Aorta (tissue), 5 donors: ENCODE results near the gene TMEM91. TPM values are rescaled to one million over a fixed set of nuclear protein-coding genes. Genes with fewer than 3 reads are reported as not detected.
A peak's percentile ranks its signal among the peaks of the same experiment; 100 is the strongest.

Source experiments
- ATAC-seq: fragments of 200-7000 bp; cut with Tn5 transposase; one replicate; pipeline ENCODE4 v1.9.1; 2022; ENCODE audit warnings: moderate library complexity; ENCODE audit not compliant: low FRiP score
- DNase-seq, 2 donors: peaks; one replicate each; pipeline ENCODE4 v3.0.0-alpha.2; 2020
- H3K27ac ChIP-seq, 2 donors: one replicate each; pipeline ENCODE4 v1.5.1; 2013; ENCODE audit warnings: low read length in 2 of 2, mild to moderate bottlenecking in 2 of 2, moderate library complexity in 2 of 2, control low read depth in 1 of 2, inconsistent platforms in 1 of 2, low read depth in 1 of 2
- H3K27me3 ChIP-seq, 2 donors: one replicate each; pipeline ENCODE4 v1.6.1; 2013; ENCODE audit warnings: control low read depth in 1 of 2, low read length in 1 of 2, mild to moderate bottlenecking in 1 of 2, moderate library complexity in 1 of 2; ENCODE audit not compliant: insufficient read depth in 2 of 2, control insufficient read depth in 1 of 2
- H3K36me3 ChIP-seq, 2 donors: one replicate each; pipeline ENCODE4 v1.6.1; 2013; ENCODE audit warnings: control low read depth in 1 of 2, low read length in 1 of 2, mild to moderate bottlenecking in 1 of 2; ENCODE audit not compliant: insufficient read depth in 2 of 2, control insufficient read depth in 1 of 2
- H3K4me1 ChIP-seq, 2 donors: one replicate each; pipeline ENCODE4 v1.6.1; 2013; ENCODE audit warnings: low read length in 2 of 2, control low read depth in 1 of 2, mild to moderate bottlenecking in 1 of 2, moderate library complexity in 1 of 2; ENCODE audit not compliant: insufficient read depth in 2 of 2, control insufficient read depth in 1 of 2
- H3K4me3 ChIP-seq, 2 donors: one replicate each; pipeline ENCODE4 v1.5.1; 2013; ENCODE audit warnings: low read length in 2 of 2, control low read depth in 1 of 2, mild to moderate bottlenecking in 1 of 2
- H3K9me3 ChIP-seq: one replicate; pipeline ENCODE4 v1.6.1; 2013; ENCODE audit warnings: mild to moderate bottlenecking, low read length; ENCODE audit not compliant: control insufficient read depth
- WGBS, 2 donors: extraction: QIAGEN DNeasy Blood & Tissue Kit; methylation state at CpG; one replicate each; pipeline ENCODE4 v1.1.7; 2013; 5-methylcytosine and 5-hydroxymethylcytosine counted together
- intact Hi-C, 2 donors: fragments of 100-400 bp; cut with DNase I; formaldehyde crosslinking; loops; one replicate each; pipeline versions ENCODE4 v1.14.2 to v1.15.0; 2022
- polyA plus RNA-seq, 2 donors: library from polyadenylated mRNA; stranded (reverse); fragments of 200-250 nt; gene quantifications; one replicate each; pipeline ENCODE4 v1.2.3, GENCODE V29; 2013
- total RNA-seq, 2 donors: library from RNA; stranded (reverse); fragmentation: NEBNext Ultra II Directional; extraction: Animal tissue kit (Norgen Biotek cat#: 25700); gene quantifications; one replicate each; pipeline ENCODE4 v1.2.1, GENCODE V29; 2021
- donor health status: healthy with polysubstance abuse.
- donor health status: Bipolar disorder and iron deficiency.
- donor health status: DM: no; HTN: no; CAD: no.
- donor health status: DM: no; HTN: no; CAD: no.
- donor health status: DM: yes; HTN: yes; CAD: no.

The TMEM91 gene
- total and polyA plus RNA-seq, 4 donors, result 8.9 to 55.8 (median 18.9) TPM

DNA sequence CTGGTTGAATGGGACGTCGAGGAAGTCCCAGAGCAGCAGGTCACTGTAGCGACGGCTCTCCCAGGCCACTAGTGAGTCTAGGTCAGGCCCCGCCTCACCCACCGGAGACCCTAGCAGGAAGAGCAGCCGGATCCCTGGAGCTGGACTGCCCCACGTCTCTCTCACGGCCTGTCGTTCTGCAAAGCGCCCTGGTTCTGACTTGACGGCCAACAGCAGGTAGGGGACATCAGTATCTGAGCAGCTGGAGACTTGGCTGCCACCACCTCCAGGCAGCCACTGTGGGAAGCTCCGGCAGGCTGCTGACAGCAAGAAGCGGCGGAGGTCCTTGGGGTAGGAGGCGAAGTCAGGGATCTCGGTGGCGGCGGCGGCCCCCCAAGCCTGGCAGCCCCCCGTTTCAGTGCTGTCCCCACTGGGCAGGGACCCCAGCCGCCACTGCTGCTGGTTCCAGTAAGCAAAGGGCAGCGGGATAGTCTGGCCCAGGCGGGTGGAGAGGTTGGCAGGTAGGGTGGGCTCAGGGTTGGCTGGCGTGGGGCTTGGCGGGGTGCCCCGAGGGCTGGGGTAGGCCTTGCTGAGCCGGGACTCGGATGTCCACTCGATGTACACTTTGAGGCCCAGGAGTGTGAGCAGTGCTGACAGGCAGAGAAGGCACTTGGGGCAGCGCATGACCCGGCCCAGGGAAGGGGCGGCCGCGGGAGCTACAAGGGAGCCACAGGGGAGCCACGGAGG lies 49.9 kb downstream of the TMEM91 start:
- Histone ChIP-seq H3K9me3 (no peaks in the 10 kb centered on the region), H3K4me3 (peak overlapping the region in 1 of 2 donors; percentile 33), H3K27ac (no peak overlapping the region), H3K4me1 (no peaks in the 10 kb centered on the region), H3K27me3 (no peaks in the 10 kb centered on the region), H3K36me3 (peaks cover 0 to 2% of the 10 kb centered on the region in 2 donors)
- DNase-seq (no peak), ATAC-seq (no peak)
- WGBS, 2 donors, result 75% methylated on average over 34 to 36 of the region's 36 CpGs
- intact Hi-C loops, result loop anchor here in 1 of 2 donors (5.0 kb wide), 1 partner anchor 74 kb away; the partner anchor contains the start of gene TGFB1

- H3K27me3 ChIP-seq, result no peaks in the 10 kb centered on the region
- H3K4me3 ChIP-seq, result peak within 1 kb of the TSS; percentile 33 to 53
- peak; percentile 92 to 94 for DNase-seq
- no peaks in the 10 kb centered on the region for H3K9me3 ChIP-seq
- 4 to 6% methylated on average over 15 to 19 of the region's 19 CpGs for WGBS, 2 donors
- peak within 1 kb of the TSS in 1 of 2 donors; percentile 48 for H3K27ac ChIP-seq
- intact Hi-C loops, result loop anchor here in 1 of 2 donors (5.0 kb wide), 1 partner anchor 75 kb away; the partner anchor contains the start of gene TGFB1
- ATAC-seq, result peak; percentile 94
- peaks cover 0 to 2% of the 10 kb centered on the region in 2 donors for H3K36me3 ChIP-seq
- no peaks in the 10 kb centered on the region for H3K4me1 ChIP-seq
Measured at GRCh38 chr19:41426952-41427646, 50.8 kb downstream of the TMEM91 start, which contains the start of gene B3GNT8. B3GNT8 (minus strand) TSS chr19:41427374; CDS start chr19:41426778, 596 bp downstream.

DNA sequence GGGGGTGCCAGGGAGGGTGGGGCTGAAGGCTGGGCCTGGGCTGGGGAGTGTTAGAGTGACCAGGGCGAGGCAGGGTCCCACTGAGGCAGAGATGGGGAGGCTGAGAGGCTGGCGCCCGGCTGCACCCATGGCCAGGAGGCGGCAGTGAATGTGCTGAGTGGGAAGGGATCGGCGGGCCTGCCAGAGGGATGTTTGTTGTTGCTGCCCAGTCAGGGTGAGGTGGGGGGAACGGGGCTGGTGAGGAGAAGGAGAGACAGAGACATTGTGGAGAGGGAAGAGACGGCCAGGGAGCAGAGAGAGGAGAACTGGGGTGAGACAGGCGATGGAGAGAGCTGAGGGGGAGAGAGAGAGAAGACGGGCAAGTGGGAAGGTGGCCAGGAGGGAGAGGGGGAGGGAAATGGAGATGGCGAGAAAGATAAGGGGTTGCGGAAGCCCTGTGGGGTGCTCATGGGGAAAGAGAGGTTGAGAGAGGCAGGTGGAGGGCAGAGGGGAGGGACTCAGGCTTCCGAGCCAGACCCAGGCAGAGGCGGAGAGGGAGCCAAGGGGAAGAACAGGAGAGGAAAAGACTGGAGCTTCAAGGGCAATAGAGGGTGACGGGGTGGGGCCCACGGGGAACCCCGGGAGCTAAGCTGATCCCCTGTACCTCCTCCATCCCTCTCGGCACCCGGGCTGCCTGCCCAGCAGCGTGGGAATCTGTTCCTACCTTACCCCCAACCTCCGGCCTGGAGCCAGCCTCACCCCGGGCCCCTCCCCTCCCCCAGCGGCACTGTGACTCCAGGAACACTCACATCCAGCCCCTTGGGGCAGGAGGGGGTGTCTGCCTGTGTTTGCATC lies 51.5 kb downstream of the TMEM91 start:
- Histone ChIP-seq H3K4me3 (peak overlapping the region; percentile 33 to 53), H3K4me1 (no peaks in the 10 kb centered on the region), H3K27ac (peak overlapping the region in 1 of 2 donors; percentile 41), H3K9me3 (no peaks in the 10 kb centered on the region), H3K36me3 (peaks cover 0 to 2% of the 10 kb centered on the region in 2 donors), H3K27me3 (no peaks in the 10 kb centered on the region)
- intact Hi-C loops, result loop anchor here in 1 of 2 donors (5.0 kb wide), 1 partner anchor 76 kb away; the partner anchor contains the start of gene TGFB1
- ATAC-seq (peak; percentile 47), DNase-seq (peak in 1 of 2 donors; percentile 83)
- 1 to 2% methylated on average over 22 to 23 of the region's 23 CpGs for WGBS, 2 donors

DNA sequence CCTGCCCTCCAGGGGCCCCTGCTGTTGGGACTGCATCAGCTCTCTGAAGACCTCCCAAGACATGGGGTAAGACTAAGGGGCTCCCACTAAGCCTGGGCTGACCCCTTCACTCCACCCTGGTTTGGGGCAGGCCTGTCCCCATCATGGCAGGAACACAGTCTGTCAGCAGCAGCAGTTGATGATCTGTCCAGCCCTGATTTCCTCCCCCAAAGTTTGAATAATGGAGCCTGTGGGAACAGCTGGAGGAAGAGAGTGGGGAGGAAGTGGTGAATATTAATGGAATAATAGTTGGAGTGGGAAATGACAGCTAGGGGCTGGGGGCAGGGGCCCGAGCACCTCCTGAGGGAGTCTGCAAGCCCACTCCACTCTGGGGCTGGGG lies 52.1 kb downstream of the TMEM91 start:
- H3K4me3 ChIP-seq, result no peak overlapping the region
- no peaks in the 10 kb centered on the region for H3K9me3 ChIP-seq
- H3K27ac ChIP-seq, result peak overlapping the region in 1 of 2 donors; percentile 23
- ATAC-seq, result no peak
- WGBS, 2 donors, result 43 to 64% methylated on average over 1 of the region's 1 CpG
- intact Hi-C loops, result loop anchor here in 1 of 2 donors (5.0 kb wide), 1 partner anchor 76 kb away; the partner anchor contains the start of gene TGFB1
- no peak for DNase-seq
- H3K36me3 ChIP-seq, result peaks cover 0 to 4% of the 10 kb centered on the region in 2 donors
- H3K27me3 ChIP-seq, result no peaks in the 10 kb centered on the region
- H3K4me1 ChIP-seq, result no peaks in the 10 kb centered on the region

GRCh38 chr19:41430922-41431321 lies 54.6 kb downstream of the TMEM91 start:
- WGBS, 2 donors, result 72 to 79% methylated on average over 6 of the region's 6 CpGs
- peaks cover 0 to 2% of the 10 kb centered on the region in 2 donors for H3K36me3 ChIP-seq
- H3K9me3 ChIP-seq, result no peaks in the 10 kb centered on the region
- H3K27ac ChIP-seq, result no peak overlapping the region
- DNase-seq (no peak), ATAC-seq (no peak)
- no peaks in the 10 kb centered on the region for H3K4me1 ChIP-seq
- no peak overlapping the region for H3K4me3 ChIP-seq
- H3K27me3 ChIP-seq, result no peaks in the 10 kb centered on the region
- intact Hi-C loops, result no loop called here

DNA sequence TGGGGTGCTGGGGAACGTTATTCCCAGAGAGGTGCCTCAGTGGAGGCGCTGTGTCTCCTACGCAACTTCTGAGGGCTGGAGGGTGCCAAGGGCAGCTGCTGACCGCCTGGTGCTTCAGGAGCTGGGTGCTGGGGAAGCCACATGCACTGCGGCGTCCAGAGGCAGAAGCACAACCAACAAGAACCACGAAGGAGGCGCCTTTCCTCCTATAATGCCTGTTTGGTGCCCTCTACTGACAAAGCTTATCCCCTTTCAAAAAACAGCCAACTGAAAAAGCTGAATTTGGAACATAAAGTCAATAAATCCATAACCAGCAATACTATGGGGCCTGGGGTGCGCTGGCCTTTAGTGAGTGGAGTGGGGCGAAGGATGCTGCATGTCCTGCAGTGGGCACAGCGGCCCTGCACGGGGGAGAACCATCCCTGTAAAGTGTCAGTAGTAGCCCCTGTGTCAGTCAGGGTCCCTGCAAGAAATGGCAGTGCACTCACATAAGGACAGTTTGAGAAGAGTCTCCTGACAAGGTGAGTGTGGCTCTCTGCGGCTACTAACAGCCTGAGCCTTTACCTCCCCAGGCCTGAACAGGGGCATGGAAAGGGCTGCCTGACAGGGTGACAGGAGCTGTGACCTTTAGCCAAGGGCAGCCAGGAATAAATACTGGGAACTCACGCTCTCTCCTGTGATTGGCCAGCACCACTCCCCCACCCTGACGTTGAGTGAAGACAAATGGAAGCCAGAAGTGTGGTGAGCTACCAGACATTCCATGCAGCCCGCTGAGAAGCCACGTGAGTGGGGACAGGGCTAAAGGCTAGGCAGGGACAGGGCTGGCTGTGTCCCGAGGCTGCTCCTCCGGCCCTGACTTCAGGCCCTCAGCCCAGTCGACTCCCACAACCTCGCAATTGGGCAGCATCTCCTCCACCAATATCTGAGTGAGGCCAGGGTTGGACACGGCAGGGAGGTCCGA lies 55.4 kb downstream of the TMEM91 start:
- Histone ChIP-seq H3K27me3 (no peaks in the 10 kb centered on the region), H3K27ac (no peak overlapping the region), H3K4me1 (no peaks in the 10 kb centered on the region), H3K9me3 (no peaks in the 10 kb centered on the region), H3K36me3 (peaks cover 0 to 2% of the 10 kb centered on the region in 2 donors), H3K4me3 (no peak overlapping the region)
- no peak for DNase-seq
- ATAC-seq, result no peak
- 53 to 63% methylated on average over 23 of the region's 23 CpGs for WGBS, 2 donors
- intact Hi-C loops, result loop anchor here in 1 of 2 donors (2.0 kb wide), 1 partner anchor 111 kb away; no protein-coding TSS in a partner anchor

GRCh38 chr19:41433171-41433570 lies 56.8 kb downstream of the TMEM91 start:
- H3K4me1 ChIP-seq, result no peaks in the 10 kb centered on the region
- peaks cover 0 to 2% of the 10 kb centered on the region in 2 donors for H3K36me3 ChIP-seq
- intact Hi-C loops, result loop anchor here in 1 of 2 donors (2.0 kb wide), 1 partner anchor 112 kb away; no protein-coding TSS in a partner anchor
- peak in 1 of 2 donors; percentile 38 for DNase-seq
- no peaks in the 10 kb centered on the region for H3K27me3 ChIP-seq
- H3K27ac ChIP-seq, result no peak overlapping the region
- H3K9me3 ChIP-seq, result no peaks in the 10 kb centered on the region
- WGBS, 2 donors, result 84 to 87% methylated on average over 18 of the region's 18 CpGs
- H3K4me3 ChIP-seq, result no peak overlapping the region
- ATAC-seq, result no peak
